Activated gamma-delta T cell (primary cell): ENCODE data around the gene ANLN.

Experiments
- DNase-seq: peaks from one replicate; lab custom pipeline; 2025; lab: John Stamatoyannopoulos, UW
- total RNA-seq, 2 donors: gene quantifications; one replicate each; lab custom pipeline; 2026; lab: John Stamatoyannopoulos, UW

Gene ANLN, protein sequence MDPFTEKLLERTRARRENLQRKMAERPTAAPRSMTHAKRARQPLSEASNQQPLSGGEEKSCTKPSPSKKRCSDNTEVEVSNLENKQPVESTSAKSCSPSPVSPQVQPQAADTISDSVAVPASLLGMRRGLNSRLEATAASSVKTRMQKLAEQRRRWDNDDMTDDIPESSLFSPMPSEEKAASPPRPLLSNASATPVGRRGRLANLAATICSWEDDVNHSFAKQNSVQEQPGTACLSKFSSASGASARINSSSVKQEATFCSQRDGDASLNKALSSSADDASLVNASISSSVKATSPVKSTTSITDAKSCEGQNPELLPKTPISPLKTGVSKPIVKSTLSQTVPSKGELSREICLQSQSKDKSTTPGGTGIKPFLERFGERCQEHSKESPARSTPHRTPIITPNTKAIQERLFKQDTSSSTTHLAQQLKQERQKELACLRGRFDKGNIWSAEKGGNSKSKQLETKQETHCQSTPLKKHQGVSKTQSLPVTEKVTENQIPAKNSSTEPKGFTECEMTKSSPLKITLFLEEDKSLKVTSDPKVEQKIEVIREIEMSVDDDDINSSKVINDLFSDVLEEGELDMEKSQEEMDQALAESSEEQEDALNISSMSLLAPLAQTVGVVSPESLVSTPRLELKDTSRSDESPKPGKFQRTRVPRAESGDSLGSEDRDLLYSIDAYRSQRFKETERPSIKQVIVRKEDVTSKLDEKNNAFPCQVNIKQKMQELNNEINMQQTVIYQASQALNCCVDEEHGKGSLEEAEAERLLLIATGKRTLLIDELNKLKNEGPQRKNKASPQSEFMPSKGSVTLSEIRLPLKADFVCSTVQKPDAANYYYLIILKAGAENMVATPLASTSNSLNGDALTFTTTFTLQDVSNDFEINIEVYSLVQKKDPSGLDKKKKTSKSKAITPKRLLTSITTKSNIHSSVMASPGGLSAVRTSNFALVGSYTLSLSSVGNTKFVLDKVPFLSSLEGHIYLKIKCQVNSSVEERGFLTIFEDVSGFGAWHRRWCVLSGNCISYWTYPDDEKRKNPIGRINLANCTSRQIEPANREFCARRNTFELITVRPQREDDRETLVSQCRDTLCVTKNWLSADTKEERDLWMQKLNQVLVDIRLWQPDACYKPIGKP
- 0.56 to 2.8 reads per million in 2 donors for total RNA-seq

DNA sequence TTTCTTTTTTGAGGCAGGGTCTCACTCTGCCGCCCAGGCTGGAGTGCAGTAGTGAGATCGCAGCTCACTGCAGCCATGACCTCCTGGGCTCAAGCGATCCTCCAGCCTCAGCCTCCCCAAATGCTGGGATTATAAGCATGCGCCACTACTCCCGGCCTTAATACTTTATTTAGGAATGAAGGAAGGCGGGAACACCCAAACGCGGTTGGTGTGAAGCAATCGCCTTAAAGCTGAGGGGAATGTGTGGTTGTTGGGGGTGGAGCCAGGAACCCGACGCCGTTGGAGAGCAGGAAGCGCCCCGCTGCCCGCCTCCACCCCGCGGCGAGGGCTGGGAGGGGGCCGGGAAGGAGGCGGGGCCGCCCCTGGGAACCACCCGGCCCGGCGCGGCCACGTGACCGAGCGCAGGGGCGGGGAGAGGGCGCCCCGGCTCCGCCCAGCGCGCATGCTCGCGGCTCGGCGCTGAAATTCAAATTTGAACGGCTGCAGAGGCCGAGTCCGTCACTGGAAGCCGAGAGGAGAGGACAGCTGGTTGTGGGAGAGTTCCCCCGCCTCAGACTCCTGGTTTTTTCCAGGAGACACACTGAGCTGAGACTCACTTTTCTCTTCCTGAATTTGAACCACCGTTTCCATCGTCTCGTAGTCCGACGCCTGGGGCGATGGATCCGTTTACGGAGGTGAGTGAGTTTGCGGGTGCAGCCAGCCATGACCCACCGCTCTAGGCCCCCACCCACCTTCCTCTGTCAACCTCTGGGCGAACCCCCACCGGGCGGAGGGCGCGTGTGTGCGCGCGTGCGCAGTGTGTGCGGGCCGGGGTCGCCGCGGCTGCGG, at the start of gene ANLN:
Gene ANLN (plus strand): TSS at position 492 of the 828 bp plus-strand sequence. CDS start 165 bp downstream, at position 657.
- DNase-seq = peak; percentile 81

DNA sequence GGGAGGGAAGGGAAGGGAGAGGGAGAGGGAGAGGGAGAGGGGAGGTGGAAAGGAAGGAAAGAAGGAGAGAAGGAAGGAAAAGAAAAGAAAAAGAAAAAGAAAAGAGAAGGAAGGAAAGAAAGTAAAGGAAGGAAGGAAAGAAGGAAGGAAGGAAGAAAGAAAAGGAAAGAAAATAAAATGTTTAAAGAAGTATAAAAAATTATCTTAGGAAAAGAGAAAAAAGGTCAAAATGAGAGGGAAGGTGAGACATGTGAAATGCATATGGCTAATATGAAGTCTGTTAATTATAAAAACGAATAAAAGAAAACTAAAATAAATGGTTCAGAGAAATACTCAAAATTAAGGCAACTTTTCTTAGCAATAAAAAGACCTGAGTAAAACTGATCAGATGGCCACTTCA, 46.1 kb upstream of the ANLN start:
- no peak for DNase-seq

DNA sequence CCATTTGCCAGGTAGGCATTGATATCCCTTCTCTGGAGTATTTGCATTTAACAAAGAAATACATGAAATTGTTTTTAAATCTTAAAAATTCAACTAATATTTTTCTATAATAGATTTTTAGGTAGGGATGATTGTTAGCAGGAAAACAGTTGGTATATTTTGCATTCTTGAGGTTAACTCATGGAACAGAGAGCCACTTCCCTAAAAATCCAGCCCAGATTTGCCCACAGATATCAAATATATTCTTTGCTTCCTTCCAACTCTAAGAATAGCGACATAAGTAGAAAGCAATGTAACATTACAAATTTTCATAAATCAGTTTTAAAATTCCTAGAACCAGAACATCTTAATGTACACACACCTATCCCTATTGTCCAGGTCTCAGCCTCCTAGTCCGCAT, 45.0 kb upstream of the ANLN start:
- no peak for DNase-seq

DNA sequence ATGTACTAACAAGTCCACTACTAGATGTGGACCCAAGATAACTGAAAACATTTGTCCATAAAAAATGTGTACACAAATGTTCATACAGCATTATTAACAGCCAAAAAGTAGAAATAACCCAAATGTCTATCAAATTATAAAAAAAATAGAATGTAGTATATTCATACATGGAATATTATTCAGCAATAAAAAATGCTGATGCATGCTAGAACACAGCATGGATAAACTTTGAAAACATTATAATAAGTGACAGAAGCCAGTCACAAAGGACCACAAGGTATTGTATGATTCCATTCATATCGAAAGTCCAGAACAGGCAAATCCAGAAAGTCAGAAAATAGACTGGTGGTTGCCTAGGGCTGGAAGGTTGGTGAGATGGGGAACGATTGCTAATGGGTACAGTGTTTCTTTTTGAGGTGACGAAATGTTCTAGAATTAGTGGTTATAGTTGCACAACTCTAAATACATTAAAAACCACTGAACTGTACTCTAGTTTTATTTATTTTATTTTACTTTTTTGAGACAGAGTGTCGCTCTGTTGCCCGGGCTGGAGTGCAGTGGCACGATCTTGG, 43.3 kb upstream of the ANLN start:
- no peak for DNase-seq

DNA sequence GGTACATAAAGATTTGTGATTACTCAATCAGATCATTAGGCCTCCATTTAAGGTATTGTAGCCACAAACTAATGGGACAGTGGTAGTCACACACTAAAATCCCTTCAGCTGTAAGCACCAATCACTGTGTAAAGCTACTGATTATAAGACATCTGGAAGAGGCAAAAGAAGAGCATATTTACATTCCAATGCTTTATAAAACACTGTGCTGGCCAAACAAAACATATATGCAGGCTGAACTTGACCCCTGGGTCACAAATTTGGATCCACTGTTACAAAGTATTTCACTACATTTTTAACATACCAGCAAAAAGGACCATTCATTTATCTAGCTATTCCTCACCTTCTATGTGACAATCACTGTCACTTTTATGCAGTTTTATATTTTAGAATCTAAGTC, 41.4 kb upstream of the ANLN start:
- no peak for DNase-seq

DNA sequence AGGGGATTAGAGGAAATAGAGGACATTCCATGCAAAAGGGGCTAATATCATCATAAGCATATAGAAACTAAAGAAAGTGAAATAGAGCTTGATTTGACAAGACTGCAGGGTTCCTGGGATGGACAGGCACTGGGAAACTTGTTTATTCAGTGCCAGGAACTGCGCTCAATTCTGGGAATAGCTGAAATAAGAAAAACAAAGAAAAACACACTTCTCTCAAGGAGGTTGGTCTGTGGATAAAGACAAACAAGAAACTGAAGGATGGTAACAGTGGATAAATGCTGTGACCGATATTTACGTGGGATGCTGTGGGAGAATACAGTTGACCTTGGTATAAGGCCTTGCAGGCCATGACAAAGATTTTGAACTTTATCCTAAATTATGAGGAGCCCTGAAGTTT, 40.9 kb upstream of the ANLN start:
- no peak for DNase-seq

DNA sequence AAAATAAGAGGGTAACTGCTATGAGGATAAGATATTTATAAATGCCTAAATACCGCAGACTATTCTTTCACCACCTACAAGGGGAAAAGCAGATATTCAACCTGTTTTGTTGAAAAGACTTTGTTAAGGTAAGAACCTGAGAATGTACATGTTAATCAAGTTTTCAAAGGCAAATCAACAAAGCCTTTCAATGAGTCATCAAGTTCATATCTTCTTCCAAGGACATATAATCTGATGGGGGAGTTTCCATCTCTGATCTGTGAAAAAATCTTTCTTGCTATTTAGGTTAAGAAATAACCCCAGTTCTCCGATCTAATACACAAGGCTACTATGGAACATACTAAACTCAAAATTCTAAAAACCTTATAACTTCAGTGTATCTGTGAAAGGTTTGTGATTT, 40.0 kb upstream of the ANLN start:
- DNase-seq = no peak

DNA sequence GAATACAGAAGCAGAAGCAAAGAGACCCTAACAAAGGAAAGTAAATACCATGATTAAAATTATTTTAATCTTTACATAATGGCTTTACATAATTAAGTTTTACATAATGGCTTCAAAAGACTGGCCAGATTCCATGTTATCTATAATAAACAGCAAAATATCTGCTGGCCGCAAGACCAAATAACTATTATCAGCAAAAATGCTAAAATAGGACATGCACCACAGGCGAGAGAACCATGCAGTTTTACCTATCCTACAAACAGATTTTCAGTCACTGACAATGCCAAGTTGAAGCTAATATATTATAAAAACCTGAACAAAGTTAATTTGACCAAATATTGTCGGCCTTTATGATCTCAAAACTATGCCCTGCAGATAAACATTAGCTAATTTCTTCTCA, 34.2 kb upstream of the ANLN start:
- no peak for DNase-seq

DNA sequence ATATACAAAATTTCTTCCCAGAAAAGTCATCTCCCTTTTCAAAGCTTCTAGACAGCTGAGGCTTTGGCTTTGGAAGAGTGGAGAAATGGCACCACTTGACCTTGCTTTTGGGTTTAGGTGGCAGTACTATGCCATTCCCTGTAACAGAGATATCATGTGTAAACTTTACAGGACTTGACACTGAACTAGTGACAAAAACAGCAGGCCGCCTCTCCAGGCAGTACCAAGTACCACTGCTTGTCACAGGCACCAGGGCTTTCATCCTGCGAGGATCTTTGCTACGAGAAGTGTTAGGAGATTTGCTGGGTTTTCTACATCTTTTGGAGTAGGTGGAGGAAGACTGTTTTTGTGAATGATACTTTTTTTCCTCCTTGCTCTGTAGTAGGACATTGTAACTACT, 32.6 kb upstream of the ANLN start:
- no peak for DNase-seq

DNA sequence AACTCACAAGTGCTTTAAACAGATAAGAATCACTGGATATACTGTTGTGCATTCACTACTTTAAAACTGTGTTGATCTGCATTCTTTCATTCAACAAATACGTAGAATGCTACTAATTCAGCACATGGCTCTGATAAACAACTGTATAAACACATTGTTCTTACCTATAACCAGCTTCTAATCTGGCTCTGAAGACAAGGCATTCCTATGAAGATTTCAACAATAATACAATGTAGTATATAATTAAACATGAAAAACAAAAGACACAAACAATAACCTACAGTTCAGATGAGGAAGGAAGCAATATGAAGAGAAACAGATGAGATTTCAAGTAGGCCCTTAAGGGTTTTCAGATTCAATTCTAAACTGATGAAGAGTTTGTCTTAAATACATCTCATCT, 31.1 kb upstream of the ANLN start:
- DNase-seq = no peak

DNA sequence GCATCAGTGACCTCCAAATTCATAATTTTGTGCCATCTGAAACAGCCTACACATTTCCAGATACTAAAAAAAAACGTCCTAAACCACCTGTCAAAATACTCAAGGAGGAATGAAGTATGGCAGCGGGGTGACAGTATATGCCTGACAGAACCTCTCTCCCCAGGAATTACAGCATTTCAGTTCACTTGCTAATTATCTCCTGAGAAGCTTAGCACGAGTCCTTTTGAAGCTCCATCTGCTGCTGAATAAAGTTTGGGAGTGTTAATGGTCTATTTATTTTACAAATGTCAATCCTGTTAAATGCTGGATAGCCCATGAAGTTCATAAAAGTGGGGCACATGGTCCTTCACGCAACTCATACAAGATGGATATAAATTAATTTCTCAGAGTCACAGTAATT, 29.4 kb upstream of the ANLN start:
- DNase-seq = no peak

DNA sequence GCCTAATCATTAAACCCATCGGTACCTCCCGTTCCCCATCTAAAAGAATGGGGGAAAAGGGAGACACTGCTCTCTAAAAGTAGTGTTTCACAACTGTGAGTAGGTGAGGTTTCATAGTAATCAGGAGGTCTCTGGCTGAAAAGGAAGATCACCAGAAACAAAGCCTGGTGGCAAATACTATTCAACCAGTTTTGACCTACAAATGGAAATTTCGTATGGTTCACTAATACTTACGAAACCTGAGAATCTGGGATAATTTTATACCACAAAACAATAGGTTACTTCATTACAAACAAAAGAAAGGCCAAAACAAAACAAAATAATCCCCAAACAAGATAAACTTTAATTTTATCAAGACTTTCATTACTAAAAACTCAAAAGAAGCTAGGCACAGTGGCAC, 28.4 kb upstream of the ANLN start:
- DNase-seq = no peak

DNA sequence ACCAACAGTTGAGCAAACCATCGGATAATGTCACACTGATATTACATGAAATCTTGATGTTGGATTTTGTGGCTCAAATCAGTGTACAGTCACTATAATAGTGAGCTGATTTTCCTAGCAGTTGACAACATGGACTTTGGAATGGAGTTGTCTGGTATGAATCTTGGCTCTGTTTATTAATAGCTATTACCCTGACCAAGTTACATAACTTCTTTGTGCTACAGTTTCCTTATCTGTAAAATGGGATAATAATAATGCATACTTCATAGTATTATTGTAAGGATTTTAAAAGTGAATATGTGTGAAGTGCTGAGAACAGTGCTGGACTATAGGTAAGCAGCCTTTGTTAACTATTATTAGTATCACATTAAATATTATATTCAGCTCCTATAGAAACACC, 26.1 kb upstream of the ANLN start:
- DNase-seq = no peak

DNA sequence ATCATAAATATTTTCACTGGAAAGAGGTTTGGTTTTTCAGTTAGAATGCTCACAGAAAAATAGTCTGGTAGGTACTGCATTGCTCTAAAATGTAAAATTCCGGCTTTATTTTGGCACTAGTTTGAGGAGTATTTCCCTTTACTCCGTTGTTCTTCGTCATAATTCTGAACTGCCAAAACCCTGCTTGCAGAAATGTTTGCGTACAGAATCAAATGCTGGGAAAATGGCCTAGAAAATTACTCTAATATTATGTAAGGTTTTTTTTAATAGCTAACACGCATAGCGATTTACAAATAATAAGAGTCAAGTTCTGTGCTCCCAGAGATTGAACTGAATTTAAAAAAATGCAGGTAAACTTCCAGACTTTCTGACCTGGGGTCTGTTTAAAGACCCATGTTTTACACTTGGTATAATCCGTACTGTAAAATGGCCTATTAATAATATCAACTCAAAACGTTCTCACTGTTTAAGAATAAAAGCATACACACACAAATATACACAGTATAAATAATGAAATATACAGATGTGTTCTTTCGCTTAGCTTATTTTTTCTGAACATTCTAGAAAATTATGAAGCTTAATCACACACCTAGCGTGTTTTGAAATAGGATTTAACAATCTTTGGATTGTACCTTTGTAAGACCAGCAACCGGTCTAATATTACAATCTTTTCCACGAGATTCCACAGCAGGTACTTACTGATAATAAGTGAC, 23.5 kb upstream of the ANLN start:
- DNase-seq = no peak

DNA sequence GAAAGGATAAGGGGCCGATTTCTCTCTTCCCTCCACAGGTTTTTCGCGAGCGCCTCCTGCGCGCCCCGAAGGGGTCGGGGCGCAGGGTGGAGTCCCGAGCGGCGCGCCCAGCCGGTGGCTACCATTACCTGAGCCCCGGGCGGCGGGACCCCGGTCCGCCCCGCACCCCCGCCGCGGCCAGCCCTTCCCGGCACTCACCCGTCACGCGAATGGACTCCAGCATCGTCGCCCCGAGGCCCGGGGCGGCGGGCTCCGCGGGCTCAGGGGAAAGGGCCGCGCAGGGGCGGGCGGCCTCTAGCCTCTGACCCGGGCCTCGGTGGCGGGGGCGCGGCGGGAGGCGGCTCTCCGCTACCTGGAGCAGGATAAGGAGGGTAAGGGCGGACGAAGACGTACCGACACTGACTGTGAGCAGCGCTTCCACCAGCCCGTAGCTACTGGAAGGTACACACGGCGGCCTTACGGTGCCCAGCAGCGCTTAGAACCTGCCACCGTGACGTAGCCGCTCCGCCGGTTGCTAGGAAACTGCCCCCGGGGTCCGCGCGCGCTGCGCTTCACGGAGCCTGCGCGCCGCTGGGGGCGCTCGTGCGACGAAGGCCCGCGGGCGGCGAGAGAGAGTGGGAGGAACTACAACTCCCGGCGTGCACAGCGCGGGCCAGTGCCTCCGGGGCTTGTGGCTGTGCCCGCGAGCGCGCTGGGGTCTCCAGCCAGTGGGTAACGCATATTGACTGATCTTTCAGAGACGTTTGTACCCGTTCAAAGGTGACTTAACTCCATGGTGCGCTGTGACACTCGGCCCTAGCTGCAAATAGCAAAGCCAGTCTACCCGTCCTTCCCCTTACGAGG, 22.7 kb upstream of the ANLN start:
- DNase-seq = peak; percentile 88

DNA sequence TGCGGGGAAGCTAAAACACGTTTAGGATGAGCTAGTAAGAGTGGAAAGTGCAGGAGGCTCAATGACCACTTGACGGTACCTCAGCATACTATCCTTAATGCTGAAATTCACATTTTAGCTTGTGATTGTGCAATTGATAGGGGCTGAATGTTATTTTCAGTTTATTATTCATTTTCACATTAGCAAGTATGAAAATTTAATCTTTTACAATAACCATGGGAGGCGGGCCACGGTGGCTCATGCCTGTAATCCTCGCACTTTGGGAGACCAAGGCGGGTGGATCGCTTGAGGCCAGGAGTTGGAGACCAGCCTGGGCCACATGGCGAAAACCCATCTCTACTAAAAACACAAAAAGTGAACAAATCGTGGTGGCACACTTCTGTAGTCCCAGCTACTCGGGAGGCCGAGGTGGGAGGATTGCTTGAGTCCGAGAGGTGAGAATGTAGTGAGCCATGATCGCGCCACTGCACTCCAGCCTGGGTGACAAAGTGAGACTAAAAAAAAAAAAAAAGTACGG, 22.0 kb upstream of the ANLN start:
- no peak for DNase-seq

DNA sequence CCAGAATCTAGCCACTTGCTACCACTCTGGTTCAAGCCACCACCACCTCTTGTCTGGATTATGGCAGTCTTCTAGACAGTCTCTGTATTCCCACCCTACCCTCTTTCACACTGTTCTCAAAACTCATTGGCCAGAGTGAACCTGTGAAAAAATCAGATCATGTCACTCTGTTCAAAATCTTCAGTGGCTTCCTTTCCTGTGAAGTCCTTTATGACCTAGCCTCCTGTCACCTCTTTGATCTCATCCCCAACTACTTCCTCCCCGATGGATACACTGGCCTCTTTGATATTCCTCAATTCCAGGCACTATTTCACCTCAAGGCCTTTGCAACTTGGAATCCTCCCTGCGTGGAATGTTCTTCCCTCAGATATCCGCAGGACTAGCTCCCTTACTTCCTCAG, 21.2 kb upstream of the ANLN start:
- no peak for DNase-seq

DNA sequence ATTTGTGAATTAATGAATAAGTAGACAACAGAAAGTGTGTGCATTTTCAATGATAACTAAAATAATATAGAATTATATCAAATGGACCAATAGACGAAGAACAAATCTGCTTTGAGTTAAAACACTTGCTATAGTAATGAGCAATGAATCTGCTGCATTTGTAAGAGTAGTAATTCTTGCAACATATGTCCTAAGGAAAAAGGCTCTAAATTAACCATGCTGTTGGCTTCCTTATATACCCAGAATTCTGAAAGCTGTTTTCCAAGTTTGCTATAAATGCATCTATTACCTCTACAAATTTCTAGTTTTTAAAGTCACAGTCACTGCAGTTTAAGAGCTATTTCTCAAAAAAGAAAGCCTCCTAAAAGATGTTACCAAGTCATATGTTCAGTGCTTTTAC, 20.5 kb upstream of the ANLN start:
- no peak for DNase-seq

DNA sequence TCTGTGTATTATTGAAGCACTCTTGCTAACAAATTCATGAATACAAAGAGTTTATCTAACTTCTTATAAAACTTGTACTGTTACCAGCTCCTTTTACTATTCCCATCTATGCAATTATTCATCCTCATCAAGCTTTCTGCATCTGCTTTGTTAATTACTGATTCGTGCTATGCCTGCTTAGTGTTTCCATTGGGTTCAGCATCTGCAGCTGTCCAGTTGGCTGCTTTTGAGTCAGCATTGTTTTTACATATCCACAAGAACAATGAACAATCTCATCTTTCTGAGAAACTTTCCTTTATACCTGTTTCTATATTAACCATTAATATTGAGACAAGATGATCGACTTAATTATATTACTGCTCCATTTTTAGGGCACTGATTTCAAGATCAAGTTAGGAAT, 19.6 kb upstream of the ANLN start:
- no peak for DNase-seq

DNA sequence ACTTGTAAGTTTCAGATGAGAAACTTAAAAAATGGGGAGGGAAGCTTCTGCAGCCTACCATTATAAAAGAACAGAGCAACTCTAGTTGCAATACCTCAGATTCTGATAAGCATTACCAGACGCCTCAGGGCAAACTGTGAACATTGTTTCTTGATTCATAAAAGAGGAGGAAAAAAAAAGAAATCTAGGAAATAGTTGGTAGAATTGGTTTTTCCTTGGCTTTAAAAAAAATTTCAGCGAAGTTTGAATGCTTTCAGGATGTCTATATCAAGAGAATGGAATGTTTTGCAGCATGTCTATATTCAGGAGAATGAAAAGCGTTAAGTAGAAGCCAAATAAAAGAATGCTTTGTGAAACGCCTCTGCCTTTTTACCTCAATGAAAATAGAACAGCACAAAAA, 17.5 kb upstream of the ANLN start:
- no peak for DNase-seq
